HCT116 (cell line): Measurements from ENCODE around the gene LACRT. TPM values are rescaled to one million over a fixed set of nuclear protein-coding genes. Genes with fewer than 3 reads are reported as not detected.

Experiments used
- ATAC-seq: fragments of 200-7000 bp; cut with Tn5 transposase; 2 replicates; pipeline ENCODE4 v1.9.1; 2020; ENCODE audit warnings: mild to moderate bottlenecking, moderate library complexity
- BruUV-seq: library from RNA; stranded (reverse); fragments of 400-500 nt; replicated peaks from 2 replicates; lab custom pipeline; 2021; lab: Mats Ljungman, UMichigan
- CTCF ChIA-PET: fragments of 300-600 bp; sonication (Branson Sonifier 250); formaldehyde crosslinking; loops from one replicate; lab custom pipeline; 2021; ENCODE audit warnings: antibody characterized with exemption; lab: Charles Lee
- POLR2A ChIA-PET: fragments of 300-600, 350-600 bp; sonication (Branson Sonifier 250); formaldehyde crosslinking; loops from one replicate; lab custom pipeline; 2021; ENCODE audit warnings: antibody characterized with exemption; lab: Charles Lee
- RAD21 ChIA-PET, 2 experiments: fragments of 300-600 bp; sonication (Branson Sonifier 250); formaldehyde crosslinking; loops; one replicate each; lab custom pipeline; 2023; ENCODE audit warnings: low total read pairs in 2 of 2; ENCODE audit not compliant: uncharacterized antibody in 2 of 2, unreplicated experiment in 2 of 2, low non-redundant PET in 1 of 2; lab: Charles Lee
- DNase-seq: peaks from one replicate; pipeline ENCODE4 v3.0.0-alpha.2; 2010; ENCODE audit warnings: low read depth, low spot score
- H2AFZ ChIP-seq: fragments of 200-600 bp; shearing (Covaris generic), sonication (generic); 2 replicates; pipeline ENCODE4 v1.6.1; 2017; ENCODE audit warnings: low read depth, mixed run types, mixed read lengths, antibody characterized with exemption, low read length; ENCODE audit not compliant: poor library complexity, severe bottlenecking
- H3K27ac ChIP-seq: 2 replicates; pipeline ENCODE4 v1.5.1; 2012; ENCODE audit warnings: low read depth, low read length
- H3K27me3 ChIP-seq: fragments of 200-600 bp; sonication (generic); 2 replicates; pipeline ENCODE4 v1.6.1; 2016; ENCODE audit warnings: mixed run types, low read length, mixed read lengths; ENCODE audit not compliant: insufficient read depth
- H3K36me3 ChIP-seq, 2 experiments: fragments of 200-500 bp in 1 of 2; fragments of 200-600 bp in 1 of 2; sonication (Bioruptor generic) in 1 of 2; sonication (generic) in 1 of 2; 2 replicates each; pipeline versions ENCODE4 v1.5.1 to v1.6.1; 2014 to 2016; ENCODE audit warnings: low read length in 2 of 2, inconsistent platforms in 1 of 2, mixed read lengths in 1 of 2, mixed run types in 1 of 2; ENCODE audit not compliant: insufficient read depth in 2 of 2, control insufficient read depth in 1 of 2
- H3K4me1 ChIP-seq, 2 experiments: fragments of 200-600 bp in 1 of 2; sonication (generic) in 1 of 2; 2 replicates each; pipeline versions ENCODE4 v1.5.1 to v1.6.1; 2012 to 2017; ENCODE audit warnings: low read length in 2 of 2, inconsistent platforms in 1 of 2, mild to moderate bottlenecking in 1 of 2, mixed read lengths in 1 of 2, mixed run types in 1 of 2, moderate library complexity in 1 of 2; ENCODE audit not compliant: insufficient read depth in 2 of 2, control insufficient read depth in 1 of 2
- H3K4me2 ChIP-seq: fragments of 200-600 bp; sonication (generic); 2 replicates; pipeline ENCODE4 v1.6.1; 2017; ENCODE audit warnings: mixed run types, low read length, mixed read lengths
- H3K4me3 ChIP-seq, 2 experiments: fragments of 200-600 bp in 1 of 2; sonication (generic) in 1 of 2; replicated peaks in 1 of 2; 2 replicates each; pipeline ENCODE4 v1.5.1; 2011 to 2016; ENCODE audit warnings: low read length in 2 of 2, control low read depth in 1 of 2, low read depth in 1 of 2, mild to moderate bottlenecking in 1 of 2, mixed read lengths in 1 of 2, mixed run types in 1 of 2
- H3K79me2 ChIP-seq: fragments of 200-600 bp; sonication (generic); 2 replicates; pipeline ENCODE4 v1.6.1; 2017; ENCODE audit warnings: mild to moderate bottlenecking, mixed run types, low read length, moderate library complexity, mixed read lengths; ENCODE audit not compliant: insufficient read depth
- H3K9ac ChIP-seq: fragments of 200-600 bp; sonication (generic); 2 replicates; pipeline ENCODE4 v1.6.1; 2016; ENCODE audit warnings: low read length, mixed read lengths
- H3K9me2 ChIP-seq: fragments of 200-600 bp; sonication (generic), shearing (Covaris generic); 2 replicates; pipeline ENCODE4 v1.6.1; 2017; ENCODE audit warnings: mixed run types, mild to moderate bottlenecking, moderate library complexity; ENCODE audit not compliant: insufficient read depth
- H3K9me3 ChIP-seq, 2 experiments: fragments of 200-500 bp in 1 of 2; fragments of 200-600 bp in 1 of 2; sonication (Bioruptor generic) in 1 of 2; sonication (generic) in 1 of 2; 2 replicates each; pipeline ENCODE4 v1.6.1; 2014 to 2017; ENCODE audit warnings: low read length in 2 of 2, mixed read lengths in 2 of 2, inconsistent platforms in 1 of 2, low read depth in 1 of 2, mild to moderate bottlenecking in 1 of 2, mixed run types in 1 of 2, moderate library complexity in 1 of 2; ENCODE audit not compliant: control insufficient read depth in 1 of 2, insufficient read depth in 1 of 2
- H4K20me1 ChIP-seq: fragments of 200-600 bp; sonication (generic), shearing (Covaris generic); 2 replicates; pipeline ENCODE4 v1.6.1; 2017; ENCODE audit warnings: mixed run types, mild to moderate bottlenecking, moderate library complexity; ENCODE audit not compliant: insufficient read depth
- CBX3 ChIP-seq: IDR thresholded peaks from 2 replicates; pipeline ENCODE4 v1.6.1; 2012; ENCODE audit warnings: low read depth
- CEBPB ChIP-seq: IDR thresholded peaks from 2 replicates; pipeline ENCODE4 v1.6.1; 2012; ENCODE audit warnings: low read depth
- EGR1 ChIP-seq: IDR thresholded peaks from 2 replicates; pipeline ENCODE4 v1.6.1; 2012; ENCODE audit warnings: low read depth
- ELF1 ChIP-seq: IDR thresholded peaks from 2 replicates; pipeline ENCODE4 v1.6.1; 2012; ENCODE audit warnings: low read depth, borderline replicate concordance
- MAX ChIP-seq: IDR thresholded peaks from 2 replicates; pipeline ENCODE4 v1.6.1; 2012
- SRF ChIP-seq: IDR thresholded peaks from 2 replicates; pipeline ENCODE4 v1.6.1; 2012; ENCODE audit warnings: low read depth
- YY1 ChIP-seq: IDR thresholded peaks from 2 replicates; pipeline ENCODE4 v1.6.1; 2011; ENCODE audit warnings: low read length, low read depth, moderate library complexity, mild to moderate bottlenecking; ENCODE audit not compliant: insufficient replicate concordance; ENCODE audit errors: extremely low read depth
- ZBTB33 ChIP-seq: IDR thresholded peaks from 2 replicates; pipeline ENCODE4 v1.6.1; 2011; ENCODE audit warnings: mild to moderate bottlenecking, low read length, moderate library complexity; ENCODE audit not compliant: insufficient replicate concordance; ENCODE audit errors: extremely low read depth
- ZFX ChIP-seq: fragments of 450-650 bp; IDR thresholded peaks from 2 replicates; pipeline ENCODE4 v1.6.1; 2017
- ZNF274 ChIP-seq: fragments of 200-500 bp; sonication (Bioruptor generic); IDR thresholded peaks from 2 replicates; pipeline ENCODE4 v1.6.1; 2014; ENCODE audit warnings: mild to moderate bottlenecking, low read depth, low read length, inconsistent platforms
- intact Hi-C: fragments of 100-400 bp; cut with micrococcal nuclease; formaldehyde crosslinking; loops from 2 replicates; pipeline ENCODE4 v1.10.0; 2022
- total RNA-seq: library from RNA; stranded (reverse); gene quantifications from one replicate; pipeline ENCODE4 v1.2.1, GENCODE V29; 2021; ENCODE audit not compliant: unreplicated experiment

LACRT gene
- total RNA-seq, 1 experiment from 2014 or later = not detected

GRCh38 chr12:54608156-54608555, 26.5 kb downstream of the LACRT start (continued):
- TF ChIP-seq ZBTB33 (no peak), SRF (no peak), ZFX (no peak), CBX3 (no peak), ELF1 (no peak), EGR1 (no peak)
- TF ChIP-seq, all 23 proteins: peak for 0

GRCh38 chr12:54606556-54606955, 28.1 kb downstream of the LACRT start:
- no peak for ATAC-seq
- no peak overlapping the region for H3K4me2 ChIP-seq
- POLR2A ChIA-PET = no interaction called here
- H3K79me2 ChIP-seq = no peaks in the 10 kb centered on the region
- H3K27me3 ChIP-seq = peaks cover 17% of the 10 kb centered on the region; the same call in 1 of the 2 replicates
- CTCF ChIA-PET = interaction anchor here (1.4 to 1.8 kb wide), 2 partner anchors 10 to 26 kb away, joined by 5 to 7 read pairs; no protein-coding TSS in a partner anchor
- H3K9ac ChIP-seq = no peak overlapping the region
- no peaks in the 10 kb centered on the region for H3K36me3 ChIP-seq
- no peak overlapping the region for H3K4me3 ChIP-seq
- RAD21 ChIA-PET = no interaction called here
- BruUV-seq = no TSS peak
- H3K27ac ChIP-seq = no peak overlapping the region
- H4K20me1 ChIP-seq = no peaks in the 10 kb centered on the region
- TF ChIP-seq YY1 (no peak), MAX (no peak), CEBPB (no peak), EGR1 (no peak), SRF (no peak), CBX3 (no peak), ZNF274 (no peak), ZBTB33 (no peak)
- no peaks in the 10 kb centered on the region for H3K9me2 ChIP-seq
- intact Hi-C loops = no loop called here
- DNase-seq = no peak
- peaks cover 0 to 11% of the 10 kb centered on the region in 2 experiments; a peak in 3 of 4 replicates for H3K4me1 ChIP-seq
- no peak overlapping the region for H2AFZ ChIP-seq
- H3K9me3 ChIP-seq = no peaks in the 10 kb centered on the region
